Gastroesophageal sphincter (tissue), 4 donors: ENCODE data around the gene ADAD2. TPM values are rescaled to one million over a fixed set of nuclear protein-coding genes. Genes with fewer than 3 reads are reported as not detected.
"Not testable (repeated sequence)": the region's sequence is repeated elsewhere in the genome, so short reads cannot be mapped to it uniquely, and the experiment has no call there.

ENCODE experiments used
- ATAC-seq: fragments of 150-250 bp; one replicate; pipeline ENCODE4 v1.9.1; 2016; ENCODE audit warnings: mild to moderate bottlenecking, moderate library complexity
- H3K27ac ChIP-seq, 4 donors: fragments of 200-600 bp; sonication (generic) in 3 of 4; 1 replicate in 3 of 4; 2 replicates in 1 of 4; pipeline ENCODE4 v1.5.1; 2016 to 2019
- H3K27me3 ChIP-seq: fragments of 200-600 bp; sonication (generic); one replicate; pipeline ENCODE4 v1.5.1; 2019
- H3K36me3 ChIP-seq, 2 donors: fragments of 200-600 bp; sonication (generic); one replicate each; pipeline ENCODE4 v1.5.1; 2019; ENCODE audit warnings: control low read depth in 1 of 2
- H3K4me1 ChIP-seq, 3 donors: fragments of 200-600 bp; sonication (generic); 1 replicate in 2 of 3; 2 replicates in 1 of 3; pipeline ENCODE4 v1.5.1; 2016 to 2019; ENCODE audit warnings: control low read depth in 2 of 3
- H3K4me3 ChIP-seq, 2 donors: fragments of 200-600 bp; sonication (generic); one replicate each; pipeline ENCODE4 v1.5.1; 2019; ENCODE audit warnings: mild to moderate bottlenecking in 1 of 2, moderate library complexity in 1 of 2
- H3K9me3 ChIP-seq, 3 donors: fragments of 200-600 bp; sonication (generic); one replicate each; pipeline ENCODE4 v1.5.1; 2017 to 2019; ENCODE audit warnings: control low read depth in 2 of 3
- EP300 ChIP-seq: sonication (generic); formaldehyde crosslinking; IDR thresholded peaks from one replicate; pipeline ENCODE4 v1.6.1; 2017; ENCODE audit warnings: antibody characterized with exemption, mild to moderate bottlenecking
- POLR2A ChIP-seq, 2 donors: fragments of 450-650 bp; IDR thresholded peaks; one replicate each; pipeline ENCODE4 v1.6.1; 2017; ENCODE audit warnings: antibody characterized with exemption in 2 of 2, mild to moderate bottlenecking in 2 of 2, moderate library complexity in 1 of 2
- POLR2AphosphoS5 ChIP-seq: sonication (generic); formaldehyde crosslinking; IDR thresholded peaks from one replicate; pipeline ENCODE4 v1.6.1; 2017; ENCODE audit warnings: antibody characterized with exemption
- WGBS, 2 donors: methylation state at CpG; one replicate each; pipeline ENCODE4 v1.1.5; 2018; ENCODE audit warnings: low coverage in 1 of 2; 5-methylcytosine and 5-hydroxymethylcytosine counted together
- total RNA-seq, 4 donors: library from RNA; depleted of rRNA; stranded (reverse); fragments of >200 nt; gene quantifications; one replicate each; pipeline ENCODE4 v1.1.0, GENCODE V29; 2016
- TF ChIP-seq, protein P1 (sequence below), 4 experiments: fragments of 200-600 bp in 2 of 4; fragments of 450-650 bp in 2 of 4; sonication (generic) in 1 of 4; IDR thresholded peaks; one replicate each; pipeline ENCODE4 v1.5.1; 2017 to 2019; ENCODE audit warnings: antibody characterized with exemption in 4 of 4, mild to moderate bottlenecking in 2 of 4, moderate library complexity in 2 of 4

The ADAD2 gene
- total RNA-seq, 4 donors from 2014 or later: 0.27 to 0.47 (median 0.31) TPM; not detected in 1

DNA sequence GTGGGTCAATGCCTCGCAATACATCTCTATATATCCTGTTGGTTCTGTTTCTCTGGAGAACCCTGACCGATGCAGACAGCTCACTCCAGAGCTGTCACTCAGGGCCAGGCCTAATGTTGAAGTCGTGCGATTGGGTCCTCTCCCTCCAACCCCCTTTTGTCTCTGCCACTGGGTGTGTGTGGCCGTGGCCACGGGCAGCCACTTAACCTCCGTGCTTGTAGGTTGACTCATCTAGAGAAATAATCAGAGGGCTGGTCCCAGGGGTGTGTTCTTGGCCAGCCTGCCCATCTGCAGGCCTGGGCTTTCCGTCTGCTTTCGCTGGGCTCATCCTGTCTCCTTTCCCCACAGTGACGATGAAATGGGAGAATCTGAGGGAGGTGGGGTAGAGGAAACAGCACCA lies 7.4 kb downstream of the ADAD2 start:
- Histone ChIP-seq H3K27ac (no peak overlapping the region), H3K27me3 (peaks cover 36% of the 10 kb centered on the region), H3K9me3 (no peaks in the 10 kb centered on the region), H3K36me3 (no peaks in the 10 kb centered on the region), H3K4me3 (no peak overlapping the region), H3K4me1 (no peaks in the 10 kb centered on the region)
- 69 to 71% methylated on average over 3 to 9 of the region's 10 CpGs for WGBS, 2 donors
- ATAC-seq: no peak
- TF ChIP-seq POLR2AphosphoS5 (no peak), EP300 (no peak)

DNA sequence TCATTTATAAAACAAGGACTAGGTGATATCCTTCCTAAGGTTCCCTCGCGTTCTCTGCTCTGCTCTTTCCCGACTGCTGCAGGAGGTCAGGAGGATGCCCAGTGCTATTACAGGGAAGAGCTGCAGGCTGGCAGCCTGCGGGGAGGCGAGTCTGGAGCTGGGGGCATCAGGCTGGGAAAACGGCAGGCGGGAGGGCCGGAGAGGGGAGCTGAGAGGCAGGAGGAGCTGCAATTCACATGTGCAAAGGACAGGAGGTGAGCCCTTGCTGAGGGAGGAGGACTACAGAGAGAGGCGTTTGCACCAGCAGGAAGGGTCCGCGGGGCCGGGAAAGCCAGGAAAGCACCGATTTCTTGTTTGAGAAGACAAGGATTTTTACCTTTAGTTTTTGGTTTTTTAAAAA lies 8.1 kb downstream of the ADAD2 start:
- ATAC-seq: no peak
- H3K9me3 ChIP-seq: no peaks in the 10 kb centered on the region
- WGBS, 2 donors: 47 to 49% methylated on average over 6 to 10 of the region's 13 CpGs
- no peak for TF ChIP-seq EP300
- TF ChIP-seq, protein P1, sequence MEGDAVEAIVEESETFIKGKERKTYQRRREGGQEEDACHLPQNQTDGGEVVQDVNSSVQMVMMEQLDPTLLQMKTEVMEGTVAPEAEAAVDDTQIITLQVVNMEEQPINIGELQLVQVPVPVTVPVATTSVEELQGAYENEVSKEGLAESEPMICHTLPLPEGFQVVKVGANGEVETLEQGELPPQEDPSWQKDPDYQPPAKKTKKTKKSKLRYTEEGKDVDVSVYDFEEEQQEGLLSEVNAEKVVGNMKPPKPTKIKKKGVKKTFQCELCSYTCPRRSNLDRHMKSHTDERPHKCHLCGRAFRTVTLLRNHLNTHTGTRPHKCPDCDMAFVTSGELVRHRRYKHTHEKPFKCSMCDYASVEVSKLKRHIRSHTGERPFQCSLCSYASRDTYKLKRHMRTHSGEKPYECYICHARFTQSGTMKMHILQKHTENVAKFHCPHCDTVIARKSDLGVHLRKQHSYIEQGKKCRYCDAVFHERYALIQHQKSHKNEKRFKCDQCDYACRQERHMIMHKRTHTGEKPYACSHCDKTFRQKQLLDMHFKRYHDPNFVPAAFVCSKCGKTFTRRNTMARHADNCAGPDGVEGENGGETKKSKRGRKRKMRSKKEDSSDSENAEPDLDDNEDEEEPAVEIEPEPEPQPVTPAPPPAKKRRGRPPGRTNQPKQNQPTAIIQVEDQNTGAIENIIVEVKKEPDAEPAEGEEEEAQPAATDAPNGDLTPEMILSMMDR (IDR thresholded peaks at IDR 0.05): no peak
- no peak for TF ChIP-seq POLR2A (IDR thresholded peaks at IDR 0.05)
- TF ChIP-seq POLR2AphosphoS5: no peak
- no peaks in the 10 kb centered on the region for H3K36me3 ChIP-seq
- H3K27ac ChIP-seq: no peak overlapping the region
- H3K4me1 ChIP-seq: no peaks in the 10 kb centered on the region
- H3K4me3 ChIP-seq: no peak overlapping the region
- H3K27me3 ChIP-seq: peaks cover 38% of the 10 kb centered on the region

DNA sequence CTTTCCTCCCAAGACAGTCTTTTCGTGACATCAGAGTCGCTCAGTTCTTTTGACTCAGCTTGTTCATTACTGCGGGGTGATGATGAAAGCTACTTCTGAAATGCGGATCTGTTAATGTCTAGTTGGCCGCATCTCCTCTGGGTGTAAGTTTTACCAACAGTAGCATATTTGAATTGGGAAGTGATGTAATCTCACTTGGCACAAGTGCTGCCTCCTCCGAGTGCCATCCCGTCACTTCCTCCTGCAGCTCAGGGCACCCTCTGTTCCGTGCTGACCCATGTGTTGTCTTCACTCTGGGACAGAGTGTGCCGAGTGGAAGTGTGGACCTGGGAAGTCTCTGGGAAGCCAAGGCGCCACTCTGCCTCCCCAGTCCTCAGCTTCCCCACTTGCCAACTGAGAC lies 8.9 kb downstream of the ADAD2 start:
- H3K4me1 ChIP-seq: no peaks in the 10 kb centered on the region
- H3K36me3 ChIP-seq: no peaks in the 10 kb centered on the region
- no peak overlapping the region for H3K4me3 ChIP-seq
- H3K9me3 ChIP-seq: no peaks in the 10 kb centered on the region
- WGBS, 2 donors: 49 to 50% methylated on average over 1 to 5 of the region's 10 CpGs
- peaks cover 35% of the 10 kb centered on the region for H3K27me3 ChIP-seq
- TF ChIP-seq EP300 (no peak), POLR2AphosphoS5 (peak; percentile 27)
- H3K27ac ChIP-seq: peak overlapping the region in 2 of 4 donors; percentile 31
- peak; percentile 83 for ATAC-seq

DNA sequence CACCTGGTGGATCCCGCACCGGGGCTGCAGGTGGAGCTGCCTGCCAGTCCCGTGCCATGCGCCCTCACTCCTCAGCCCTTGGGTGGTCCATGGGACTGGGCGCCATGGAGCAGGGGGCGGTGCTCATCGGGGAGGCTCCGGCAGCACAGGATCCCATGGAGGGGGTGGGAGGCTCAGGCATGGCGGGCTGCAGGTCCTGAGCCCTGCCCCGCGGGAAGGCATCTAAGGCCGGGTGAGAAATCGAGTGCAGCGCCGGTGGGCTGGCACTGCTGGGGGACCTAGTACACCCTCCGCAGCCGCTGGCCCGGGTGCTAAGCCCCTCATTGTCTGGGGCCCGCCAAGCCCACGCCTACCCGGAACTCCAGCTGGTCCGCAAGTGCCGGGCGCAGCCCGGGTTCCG lies 13.6 kb downstream of the ADAD2 start:
- not testable (repeated sequence) for H3K4me1 ChIP-seq, H3K4me3 ChIP-seq, H3K36me3 ChIP-seq, H3K27ac ChIP-seq, H3K9me3 ChIP-seq, H3K27me3 ChIP-seq, ATAC-seq
- 80% methylated on average over 1 of the region's 26 CpGs; no CpG with 5 or more reads in 1 of the 2 donors for WGBS, 2 donors

DNA sequence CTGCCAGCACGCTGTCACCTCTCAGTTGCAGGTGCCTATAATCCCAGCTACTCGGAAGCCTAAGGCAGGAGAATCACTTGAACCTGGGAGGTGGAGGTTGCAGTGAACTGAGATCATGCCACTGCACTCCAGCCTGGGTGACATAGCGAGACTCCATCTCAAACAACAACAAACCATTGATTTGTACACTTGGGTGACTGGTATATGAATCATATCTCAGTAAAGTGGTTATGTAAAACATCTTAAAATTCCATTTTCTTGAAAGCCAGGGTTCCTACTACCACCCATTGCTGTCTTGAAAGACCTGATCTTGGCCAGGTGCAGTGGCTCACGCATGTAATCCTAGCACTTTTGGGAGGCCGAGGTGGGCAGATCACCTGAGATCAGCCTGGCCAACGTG lies 14.2 kb downstream of the ADAD2 start:
- H3K36me3 ChIP-seq, H3K9me3 ChIP-seq, H3K27ac ChIP-seq, H3K4me3 ChIP-seq, H3K27me3 ChIP-seq, H3K4me1 ChIP-seq, ATAC-seq: not testable (repeated sequence)
- WGBS, 2 donors: 84 to 91% methylated on average over 3 to 5 of the region's 6 CpGs

DNA sequence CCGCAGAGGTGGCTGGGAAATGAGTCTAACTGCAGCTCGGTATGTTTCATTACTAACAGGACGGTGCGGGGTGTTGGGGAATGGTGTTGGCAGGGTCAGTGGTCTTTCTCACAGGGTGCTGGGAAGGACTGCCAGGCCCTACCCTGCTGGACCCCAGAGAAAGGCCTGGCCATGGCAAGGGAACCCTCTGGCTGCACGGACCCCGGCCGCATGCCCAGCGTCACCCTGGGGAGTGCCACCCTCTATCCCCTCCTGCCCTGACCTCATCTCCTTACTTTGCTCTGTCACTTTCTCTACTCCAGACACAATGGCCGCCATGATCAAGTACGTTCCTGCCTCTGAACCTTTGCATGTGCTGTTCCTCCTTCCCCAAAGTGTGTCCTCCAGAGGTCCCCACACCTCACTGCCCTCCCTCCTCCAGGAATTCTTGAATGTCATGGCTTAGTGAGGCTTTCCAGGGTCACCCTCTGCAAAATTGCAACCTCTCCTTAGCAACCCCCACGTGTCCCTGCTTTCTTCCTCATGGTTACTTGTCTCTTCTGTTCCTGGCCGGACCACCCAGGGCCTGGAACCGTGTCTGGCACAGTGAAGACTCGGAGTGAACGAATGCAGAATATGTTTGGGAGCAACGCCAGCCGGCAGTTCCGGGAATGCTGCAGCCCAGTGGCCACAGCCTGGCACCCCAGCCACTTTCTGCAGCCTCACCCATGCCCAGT lies 15.2 kb downstream of the ADAD2 start:
- WGBS, 2 donors: 80 to 88% methylated on average over 1 to 10 of the region's 18 CpGs
- no peak for ATAC-seq
- Histone ChIP-seq H3K4me3 (no peak overlapping the region), H3K36me3 (no peaks in the 10 kb centered on the region), H3K27me3 (peaks cover 7% of the 10 kb centered on the region), H3K9me3 (no peaks in the 10 kb centered on the region), H3K4me1 (no peaks in the 10 kb centered on the region), H3K27ac (no peak overlapping the region)
- TF ChIP-seq POLR2A (IDR thresholded peaks at IDR 0.05) (no peak), POLR2AphosphoS5 (no peak), EP300 (no peak)
- TF ChIP-seq, protein P1 (IDR thresholded peaks at IDR 0.05): no peak

DNA sequence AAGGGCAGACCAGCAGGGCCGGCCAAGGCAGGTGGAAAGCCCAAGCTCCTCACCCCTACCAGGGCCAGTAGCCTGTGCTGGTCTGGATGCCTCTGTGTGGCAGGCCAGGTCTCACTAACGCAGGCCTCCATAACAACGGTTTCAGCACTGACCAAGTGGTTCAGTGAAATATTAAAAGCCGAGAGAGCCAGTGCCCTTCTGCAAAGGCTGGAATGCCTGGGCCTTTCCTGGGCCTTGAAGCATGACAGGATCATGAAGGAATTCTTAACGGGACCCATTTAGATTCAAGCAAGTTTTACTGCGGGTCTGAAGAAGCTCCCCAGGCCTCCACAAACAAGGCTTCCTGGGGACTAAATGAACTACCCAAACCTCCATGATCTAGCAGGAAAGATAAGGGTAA lies 16.3 kb downstream of the ADAD2 start:
- Histone ChIP-seq H3K36me3 (no peaks in the 10 kb centered on the region), H3K9me3 (no peaks in the 10 kb centered on the region), H3K4me3 (no peak overlapping the region), H3K4me1 (no peaks in the 10 kb centered on the region), H3K27me3 (peaks cover 7% of the 10 kb centered on the region), H3K27ac (no peak overlapping the region)
- TF ChIP-seq POLR2AphosphoS5 (no peak), EP300 (no peak), POLR2A (IDR thresholded peaks at IDR 0.05) (no peak)
- TF ChIP-seq, protein P1 (IDR thresholded peaks at IDR 0.05): no peak
- WGBS, 2 donors: 0% methylated on average over 1 of the region's 6 CpGs; no CpG with 5 or more reads in 1 of the 2 donors
- ATAC-seq: no peak
